GM13977 (cell line): ENCODE data around the gene EXOC2.

Experiments used
- DNase-seq: peaks from one replicate; pipeline ENCODE4 v3.0.0; 2012; ENCODE audit warnings: low spot score
- CTCF ChIP-seq: IDR thresholded peaks from 2 replicates; pipeline ENCODE4 v1.5.1; 2012; ENCODE audit warnings: mild to moderate bottlenecking, control low read depth; ENCODE audit not compliant: insufficient read depth; ENCODE audit errors: extremely low read depth, missing control alignments
- in situ Hi-C: fragments of 300-500 bp; cut with MboI; formaldehyde crosslinking; loops from one replicate; pipeline ENCODE4 v1.12.0; 2022; ENCODE audit warnings: low sequenced_read_pairs, low pct_unique_long_range_greater_than_20kb, mixed read lengths, inconsistent platforms; ENCODE audit not compliant: unreplicated experiment

The EXOC2 gene

GRCh38 chr6:558959-559358 is 134.0 kb downstream of the EXOC2 start:
- DNase-seq = no peak
- TF ChIP-seq CTCF = no peak
- in situ Hi-C loops = no loop called here

- TF ChIP-seq CTCF = peak; percentile 32
- peak; percentile 40 for DNase-seq
- in situ Hi-C loops = no loop called here
These were observed 134.8 kb downstream of the EXOC2 start for GRCh38 chr6:558089-558488.

- in situ Hi-C loops = no loop called here
- no peak for TF ChIP-seq CTCF
- DNase-seq = no peak
These were observed 141.0 kb downstream of the EXOC2 start for GRCh38 chr6:551829-552350.

GRCh38 chr6:551405-551804 is 141.5 kb downstream of the EXOC2 start:
- no peak for DNase-seq
- in situ Hi-C loops = no loop called here
- peak; percentile 24 for TF ChIP-seq CTCF

GRCh38 chr6:549906-550305 is 143.0 kb downstream of the EXOC2 start:
- no peak for TF ChIP-seq CTCF
- no peak for DNase-seq
- in situ Hi-C loops = no loop called here

GRCh38 chr6:548517-548916 is 144.4 kb downstream of the EXOC2 start:
- TF ChIP-seq CTCF = no peak
- DNase-seq = no peak
- in situ Hi-C loops = no loop called here

GRCh38 chr6:548091-548490 is 144.8 kb downstream of the EXOC2 start:
- in situ Hi-C loops = no loop called here
- no peak for DNase-seq
- TF ChIP-seq CTCF = no peak
